GM12801 (cell line): ENCODE results near the gene PDE9A.

Source experiments
- TF ChIP-seq, protein P1 (sequence below): IDR thresholded peaks from one replicate; pipeline ENCODE4 v1.5.1; 2011; ENCODE audit warnings: control low read depth; ENCODE audit not compliant: insufficient read length; ENCODE audit errors: extremely low read depth

PDE9A gene

DNA sequence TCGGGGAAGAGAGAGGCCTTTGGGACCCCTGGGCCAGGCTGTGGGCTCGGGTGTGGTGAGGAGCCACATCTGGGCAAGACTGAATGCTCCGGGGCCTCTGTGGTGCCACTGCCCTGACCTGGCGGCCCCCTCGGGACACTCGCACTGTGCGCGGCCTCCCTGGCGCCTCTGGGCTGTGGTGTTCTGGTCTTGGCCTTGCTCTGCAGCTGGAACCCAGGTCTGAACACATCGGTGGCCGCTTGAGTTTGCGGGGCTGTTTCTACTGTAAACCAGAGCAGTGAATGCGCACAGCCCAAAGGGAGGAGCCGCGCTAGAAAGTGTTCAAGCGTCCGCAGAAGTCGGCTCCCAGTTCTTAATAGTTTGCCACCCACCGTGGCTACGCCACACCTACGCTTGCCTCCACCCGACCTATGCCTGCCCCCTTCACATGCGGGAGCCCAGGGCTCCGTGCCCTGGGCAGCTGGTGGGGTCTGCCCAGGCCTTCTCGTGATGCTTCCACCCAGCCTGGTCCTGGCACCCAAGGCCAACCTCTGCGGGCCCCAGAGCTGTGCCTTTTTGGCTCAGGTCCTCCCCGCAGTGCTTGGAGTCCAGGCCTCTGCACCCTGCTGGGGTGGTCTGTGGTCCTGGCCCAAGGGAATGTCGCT is 4.4 kb downstream of the PDE9A start:
- TF ChIP-seq, protein P1, sequence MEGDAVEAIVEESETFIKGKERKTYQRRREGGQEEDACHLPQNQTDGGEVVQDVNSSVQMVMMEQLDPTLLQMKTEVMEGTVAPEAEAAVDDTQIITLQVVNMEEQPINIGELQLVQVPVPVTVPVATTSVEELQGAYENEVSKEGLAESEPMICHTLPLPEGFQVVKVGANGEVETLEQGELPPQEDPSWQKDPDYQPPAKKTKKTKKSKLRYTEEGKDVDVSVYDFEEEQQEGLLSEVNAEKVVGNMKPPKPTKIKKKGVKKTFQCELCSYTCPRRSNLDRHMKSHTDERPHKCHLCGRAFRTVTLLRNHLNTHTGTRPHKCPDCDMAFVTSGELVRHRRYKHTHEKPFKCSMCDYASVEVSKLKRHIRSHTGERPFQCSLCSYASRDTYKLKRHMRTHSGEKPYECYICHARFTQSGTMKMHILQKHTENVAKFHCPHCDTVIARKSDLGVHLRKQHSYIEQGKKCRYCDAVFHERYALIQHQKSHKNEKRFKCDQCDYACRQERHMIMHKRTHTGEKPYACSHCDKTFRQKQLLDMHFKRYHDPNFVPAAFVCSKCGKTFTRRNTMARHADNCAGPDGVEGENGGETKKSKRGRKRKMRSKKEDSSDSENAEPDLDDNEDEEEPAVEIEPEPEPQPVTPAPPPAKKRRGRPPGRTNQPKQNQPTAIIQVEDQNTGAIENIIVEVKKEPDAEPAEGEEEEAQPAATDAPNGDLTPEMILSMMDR, result no peak

DNA sequence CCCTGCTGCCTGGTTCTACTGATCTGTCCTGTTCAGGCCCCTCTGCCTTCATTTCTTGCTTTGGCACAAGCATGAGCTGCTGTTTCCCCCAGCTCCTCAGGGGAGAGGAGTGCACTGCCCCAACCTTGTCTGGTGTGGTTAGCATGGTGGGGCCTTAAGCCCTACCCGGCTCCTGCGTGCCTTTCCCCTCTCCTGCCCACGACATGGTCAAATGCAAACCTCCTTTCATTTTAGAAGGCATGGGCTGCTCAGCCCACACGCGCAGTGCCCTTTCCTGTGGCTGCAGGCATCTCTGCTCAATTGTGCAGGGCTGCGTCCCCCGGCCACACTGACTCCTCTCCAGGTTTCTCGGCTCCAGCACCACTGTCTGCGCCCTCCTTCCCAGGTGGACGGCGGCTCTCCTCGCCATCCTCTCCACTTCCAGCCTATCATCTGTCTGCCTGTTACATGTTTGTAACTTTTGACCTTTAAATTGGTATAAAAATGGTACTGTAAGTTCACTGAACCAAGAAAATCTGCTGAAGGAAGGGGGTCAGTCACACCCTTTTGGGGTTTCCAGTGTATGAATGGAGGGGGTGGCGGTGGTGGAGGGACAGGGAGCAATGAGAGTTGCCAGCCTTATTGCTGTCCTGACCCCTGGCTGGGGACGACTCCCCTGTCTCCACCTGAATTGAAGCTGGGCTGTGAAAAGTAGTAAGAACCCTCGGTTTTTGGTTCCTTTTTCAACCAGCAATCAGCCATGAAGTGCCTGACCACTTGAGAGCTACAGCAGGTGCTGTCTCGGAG is 5.1 kb downstream of the PDE9A start:
- TF ChIP-seq, protein P1, result no peak

DNA sequence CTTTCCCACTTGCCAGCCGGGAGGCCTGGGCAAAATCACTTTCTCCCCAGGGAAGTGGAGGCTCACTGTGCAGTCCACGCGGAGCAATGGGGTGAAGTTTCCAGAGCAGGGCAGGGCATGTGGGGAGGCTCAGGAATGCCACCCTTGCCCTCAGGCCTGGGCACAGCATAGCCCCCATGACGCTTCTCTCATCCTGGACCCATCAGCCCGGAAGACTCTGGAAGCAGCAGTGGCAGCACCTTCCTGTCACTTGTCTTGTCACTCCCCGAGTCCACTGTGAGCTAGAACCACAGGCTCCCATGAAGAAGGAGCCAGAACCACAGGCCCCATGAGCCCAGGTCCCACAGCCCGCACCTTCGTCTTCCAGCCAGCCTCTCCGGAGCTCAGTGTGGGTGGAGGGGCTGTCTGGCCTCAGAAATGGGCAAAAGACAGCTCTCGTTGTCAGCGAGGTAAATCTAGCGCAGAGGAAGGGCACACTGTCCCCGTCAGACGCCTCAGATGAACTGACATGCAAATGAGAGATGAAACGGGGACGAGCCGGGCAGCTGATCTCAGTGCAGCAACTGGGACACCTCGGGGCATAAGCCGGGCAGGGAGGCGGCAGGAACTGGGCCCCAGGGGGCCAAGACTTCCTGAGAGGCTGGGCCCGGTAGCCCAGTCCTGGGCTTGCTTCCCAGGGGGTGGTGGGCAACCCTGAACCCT is 6.1 kb downstream of the PDE9A start:
- TF ChIP-seq, protein P1, result no peak

DNA sequence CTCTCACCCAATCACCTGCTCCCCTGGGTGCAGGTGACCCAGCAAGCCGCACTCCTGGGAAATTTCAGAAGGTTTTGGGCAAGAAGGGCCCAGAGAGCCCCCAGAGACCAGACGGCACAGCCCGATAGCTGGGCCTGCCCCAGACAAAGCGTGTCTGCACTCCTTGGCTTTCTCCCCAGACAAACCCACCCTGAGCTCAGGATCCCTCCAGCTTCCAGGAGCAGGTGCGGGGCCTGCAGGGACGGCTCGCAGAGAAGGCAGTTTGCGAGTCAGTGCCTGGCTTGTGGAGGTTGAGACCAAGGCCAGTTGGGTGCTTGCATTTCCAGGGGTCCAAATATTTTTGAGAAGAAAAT is 6.7 kb downstream of the PDE9A start:
- TF ChIP-seq, protein P1, result no peak

DNA sequence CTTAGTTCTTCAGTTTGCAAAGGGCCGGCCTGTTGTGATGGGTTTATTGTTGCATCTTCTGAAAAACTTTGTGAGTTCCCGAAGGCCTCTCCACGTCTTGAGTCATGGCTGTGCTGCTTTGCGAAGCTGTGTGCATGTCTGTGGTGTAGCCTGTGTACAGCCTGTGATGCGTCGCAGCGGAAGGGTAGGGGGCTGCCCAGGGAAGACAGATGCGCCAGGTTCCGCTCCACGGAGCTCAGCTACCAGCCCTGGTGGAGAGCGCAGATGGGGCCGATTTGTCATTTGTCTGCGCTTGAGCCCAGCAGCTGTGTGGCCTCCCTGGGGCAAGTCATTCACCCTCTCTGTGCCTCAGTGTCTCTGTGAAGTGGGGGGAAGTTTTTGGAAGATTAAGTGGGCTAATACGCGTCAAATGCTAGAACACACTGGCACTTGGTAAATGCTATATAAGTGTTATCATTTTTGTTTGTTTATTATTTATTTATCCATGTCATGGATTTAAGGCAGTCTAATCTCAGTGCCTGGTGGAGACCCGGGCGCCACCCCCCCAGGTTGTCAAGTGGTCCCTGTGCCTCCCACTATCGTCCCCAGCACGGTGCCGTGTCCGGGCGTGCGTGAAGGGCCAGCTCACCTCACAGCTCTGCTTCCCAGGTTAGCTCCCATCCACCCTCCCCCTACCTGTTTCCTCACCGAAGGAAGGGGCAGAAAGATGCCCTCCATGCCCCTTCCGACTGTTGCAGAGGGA is 8.4 kb downstream of the PDE9A start:
- TF ChIP-seq, protein P1, result no peak

DNA sequence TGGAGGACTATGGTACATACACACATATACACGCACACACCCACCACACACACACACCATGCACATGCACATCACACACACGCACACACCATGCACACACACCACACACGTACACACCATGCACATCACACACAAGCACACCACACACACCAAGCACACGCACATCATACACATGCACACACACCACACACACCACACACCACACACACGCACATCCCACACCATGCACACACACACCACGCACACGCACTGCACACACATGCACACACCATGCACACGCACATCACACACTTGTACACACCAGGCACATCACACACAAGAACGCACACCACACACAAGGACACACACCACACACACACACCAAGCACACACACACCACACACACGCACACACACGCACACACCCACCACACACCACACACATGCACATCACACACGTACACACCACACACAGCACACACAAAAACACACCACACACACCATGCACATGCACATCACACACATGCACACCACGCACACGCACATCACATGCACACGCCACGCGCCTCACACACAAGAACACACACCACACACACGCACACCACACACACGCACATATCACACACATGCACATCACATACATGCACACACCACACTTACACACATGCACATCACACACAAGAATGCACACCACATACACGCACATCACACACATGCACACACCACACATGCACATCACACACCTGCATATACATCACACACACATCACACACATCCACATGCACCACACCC is 9.2 kb downstream of the PDE9A start:
- TF ChIP-seq, protein P1, result no peak
